ENCODE results near the gene AP1G1.
"Not testable (repeated sequence)": the region's sequence is repeated elsewhere in the genome, so short reads cannot be mapped to it uniquely, and the experiment has no call there.

- not testable (repeated sequence) for TF ChIP-seq CTCF (IDR thresholded peaks at IDR 0.05; ENCODE audit: low read depth, low read length, poor library complexity, severe bottlenecking); EZH2phosphoT487 (IDR thresholded peaks at IDR 0.05; ENCODE audit: borderline replicate concordance, low read length)
Measured at GRCh38 chr16:71810155-71810530, 1.5 kb upstream of the AP1G1 start.
